ENCODE measurements around the gene SLX4IP. TPM values are rescaled to one million over a fixed set of nuclear protein-coding genes. Genes with fewer than 3 reads are reported as not detected.

Gene SLX4IP
- polyA plus RNA-seq, 3 donors: 0.76 to 2.5 (median 1.1) TPM

GRCh38 chr20:10487142-10488136 lies 52.3 kb downstream of the SLX4IP start:
- Histone ChIP-seq H3K4me2 (replicated peaks; ENCODE audit: extremely low read depth, low read length, poor library complexity, severe bottlenecking) (peak overlapping the region; percentile 5), H3K4me3 (replicated peaks in 1 of 3; ENCODE audit: low read depth in 2 of 3, low read length in 3 of 3) (peak overlapping the region in 1 of 3 experiments; percentile 13), H2AFZ (ENCODE audit: insufficient read depth, low read depth, low read length, poor library complexity, severe bottlenecking) (no peak overlapping the region), H4K20me1 (ENCODE audit: insufficient read depth, low read length) (no peaks in the 10 kb centered on the region), H3K27me3 (ENCODE audit: control insufficient read depth in 2 of 2, insufficient read depth in 2 of 2, low read length in 2 of 2) (no peaks in the 10 kb centered on the region), H3K36me3 (replicated peaks in 1 of 2; ENCODE audit: control insufficient read depth in 1 of 2, insufficient read depth in 2 of 2, low read length in 2 of 2) (no peaks in the 10 kb centered on the region), H3K9me3 (replicated peaks in 1 of 2; ENCODE audit: control insufficient read depth in 1 of 2, insufficient read depth in 1 of 2, low read length in 2 of 2) (no peaks in the 10 kb centered on the region), H3K9ac (ENCODE audit: insufficient read depth, low read length, poor library complexity, severe bottlenecking) (no peak overlapping the region), H3K27ac (ENCODE audit: low read depth in 1 of 2, low read length in 2 of 2) (peak overlapping the region; percentile 41 to 79), H3K79me2 (ENCODE audit: insufficient read depth, low read length) (peaks cover 8% of the 10 kb centered on the region), H3K4me1 (ENCODE audit: control insufficient read depth in 1 of 2, insufficient read depth in 2 of 2, low read length in 2 of 2) (peaks cover 43 to 51% of the 10 kb centered on the region in 2 donors)
- 59% methylated on average over 6 of the region's 7 CpGs for WGBS (ENCODE audit: insufficient coverage)
- Mint-ChIP-seq H3K27ac (peak overlapping the region; percentile 81 to 96 (median 92)), H3K36me3 (peaks cover 0 to 5% of the 10 kb centered on the region in 2 donors), H3K4me1 (peaks cover 52% of the 10 kb centered on the region), H3K9me3 (no peaks in the 10 kb centered on the region), H3K27me3 (ENCODE audit: low read depth in 3 of 3) (no peaks in the 10 kb centered on the region), H3K4me3 (no peak overlapping the region)
- no peak for TF ChIP-seq CTCF (IDR thresholded peaks at IDR 0.05)
- DNase-seq: peak; percentile 70 to 90 (median 82)
- intact Hi-C loops (cut with micrococcal nuclease): loop anchor here in 1 of 2 donors (1.0 to 10.0 kb wide), 3 partner anchors 17 to 187 kb away; partner anchors contain the start of gene JAG1

DNA sequence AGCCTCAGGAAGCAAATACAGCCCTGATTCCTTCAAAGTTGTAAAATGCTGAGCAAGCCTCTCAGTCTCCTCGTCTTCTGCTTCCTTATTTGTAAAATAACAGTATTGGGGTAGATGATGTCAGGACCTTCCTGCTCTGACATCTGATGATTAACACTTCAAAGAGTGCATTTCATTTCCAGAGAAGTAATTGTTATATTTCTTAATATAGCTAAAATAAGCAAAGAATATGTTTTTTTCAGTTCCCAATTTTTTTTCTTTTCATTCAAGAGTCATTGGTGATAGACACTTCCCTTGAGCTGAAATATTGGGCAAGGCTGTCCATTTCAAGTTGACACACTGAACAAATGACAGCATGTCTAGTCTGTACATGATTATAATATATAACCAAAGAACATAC lies 53.4 kb downstream of the SLX4IP start:
- H3K27ac ChIP-seq (ENCODE audit: low read depth in 1 of 2, low read length in 2 of 2): peak overlapping the region in 1 of 2 donors; percentile 88
- WGBS (ENCODE audit: insufficient coverage): no CpG with 5 or more reads among the region's 1 CpG
- H3K36me3 ChIP-seq (replicated peaks in 1 of 2; ENCODE audit: control insufficient read depth in 1 of 2, insufficient read depth in 2 of 2, low read length in 2 of 2): no peaks in the 10 kb centered on the region
- H3K9ac ChIP-seq (ENCODE audit: insufficient read depth, low read length, poor library complexity, severe bottlenecking): no peak overlapping the region
- H3K4me1 ChIP-seq (ENCODE audit: control insufficient read depth in 1 of 2, insufficient read depth in 2 of 2, low read length in 2 of 2): peaks cover 43 to 51% of the 10 kb centered on the region in 2 donors
- no peak overlapping the region for H3K4me2 ChIP-seq (replicated peaks; ENCODE audit: extremely low read depth, low read length, poor library complexity, severe bottlenecking)
- no peaks in the 10 kb centered on the region for H3K9me3 ChIP-seq (replicated peaks in 1 of 2; ENCODE audit: control insufficient read depth in 1 of 2, insufficient read depth in 1 of 2, low read length in 2 of 2)
- H3K27me3 ChIP-seq (ENCODE audit: control insufficient read depth in 2 of 2, insufficient read depth in 2 of 2, low read length in 2 of 2): no peaks in the 10 kb centered on the region
- intact Hi-C loops (cut with micrococcal nuclease): loop anchor here in 1 of 2 donors (1.0 to 10.0 kb wide), 3 partner anchors 16 to 186 kb away; partner anchors contain the start of gene JAG1
- no peak for TF ChIP-seq CTCF (IDR thresholded peaks at IDR 0.05)
- Mint-ChIP-seq H3K36me3 (peaks cover 0 to 5% of the 10 kb centered on the region in 2 donors), H3K4me3 (no peak overlapping the region), H3K4me1 (peaks cover 53% of the 10 kb centered on the region), H3K27me3 (ENCODE audit: low read depth in 3 of 3) (no peaks in the 10 kb centered on the region), H3K27ac (peak overlapping the region; percentile 81 to 96 (median 92)), H3K9me3 (no peaks in the 10 kb centered on the region)
- no peak overlapping the region for H2AFZ ChIP-seq (ENCODE audit: insufficient read depth, low read depth, low read length, poor library complexity, severe bottlenecking)
- H3K4me3 ChIP-seq (replicated peaks in 1 of 3; ENCODE audit: low read depth in 2 of 3, low read length in 3 of 3): peak overlapping the region in 1 of 3 experiments; percentile 13
- peaks cover 12% of the 10 kb centered on the region for H3K79me2 ChIP-seq (ENCODE audit: insufficient read depth, low read length)
- no peaks in the 10 kb centered on the region for H4K20me1 ChIP-seq (ENCODE audit: insufficient read depth, low read length)
- peak; percentile 87 to 97 (median 92) for DNase-seq

All from CD14-positive monocyte (primary cell).